ENCODE measurements around the gene ARF6. TPM values are rescaled to one million over a fixed set of nuclear protein-coding genes. Genes with fewer than 3 reads are reported as not detected.

ARF6 gene
- total RNA-seq, 1 experiment from 2014 or later: 49.2 TPM

DNA sequence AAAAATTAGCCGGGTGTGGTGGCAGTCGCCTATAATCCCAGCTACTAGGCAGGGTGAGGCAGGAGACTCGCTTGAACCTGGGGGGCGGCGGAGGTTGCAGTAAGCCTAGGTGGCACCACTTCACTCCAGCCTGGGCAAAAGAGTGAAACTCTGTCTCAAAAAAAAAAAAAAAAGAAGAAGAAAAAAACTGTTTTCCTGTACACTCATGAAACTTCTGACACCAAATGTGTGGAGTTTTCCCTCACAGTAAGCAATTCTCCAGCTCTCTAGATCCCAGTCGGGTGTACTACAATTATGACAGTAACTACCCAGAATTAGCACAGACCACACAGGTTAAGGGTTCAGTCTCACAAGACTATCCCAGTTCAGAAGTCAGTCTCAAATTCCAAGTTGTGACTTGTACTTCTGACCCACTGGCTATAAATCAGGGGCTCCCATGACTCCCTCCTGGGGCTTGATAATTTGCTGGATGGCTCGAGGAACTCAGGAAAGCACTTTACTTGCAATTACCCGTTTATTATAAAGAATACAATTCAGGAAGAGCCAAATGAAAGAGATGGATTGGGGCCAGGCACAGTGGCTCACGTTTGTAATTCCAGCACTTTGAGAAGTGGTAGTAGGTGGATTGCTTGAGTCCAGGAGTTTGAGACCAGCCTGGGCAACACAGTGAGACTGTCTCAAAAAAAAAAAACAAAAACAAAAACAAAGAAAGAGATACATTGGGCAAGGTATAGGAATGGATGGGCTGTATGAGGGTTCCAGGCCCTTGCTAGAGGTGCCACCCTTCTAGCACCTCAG lies 12.4 kb upstream of the ARF6 start:
- no peak overlapping the region for H3K4me2 ChIP-seq (ENCODE audit: insufficient read depth, insufficient read length, low read length)
- no peak overlapping the region for H3K18ac ChIP-seq (ENCODE audit: insufficient read length, low read depth, low read length)
- no peak overlapping the region for H2AK5ac ChIP-seq (ENCODE audit: insufficient read length, low read length)
- no peak overlapping the region for H2BK5ac ChIP-seq (ENCODE audit: insufficient read length, low read length)
- TF ChIP-seq CTCF (conservative IDR thresholded peaks at IDR 0.05): no peak
- no CpG with 5 or more reads among the region's 9 CpGs for WGBS (ENCODE audit: extremely low coverage, insufficient read length, low lambda C conversion rate)
- no peak overlapping the region for H3K4ac ChIP-seq (ENCODE audit: low read depth, low read length)
- H2AFZ ChIP-seq (ENCODE audit: low read length): no peak overlapping the region
- H4K5ac ChIP-seq (ENCODE audit: insufficient read length, low read depth, low read length): no peak overlapping the region
- no peaks in the 10 kb centered on the region for H3K9me3 ChIP-seq (ENCODE audit: control insufficient read depth, low read depth, low read length)
- no peak overlapping the region for H3K14ac ChIP-seq (ENCODE audit: insufficient read depth, low read length)
- H3K27ac Mint-ChIP-seq: peak overlapping the region in 1 of 3 experiments; percentile 31; a peak in 2 of 7 replicates
- H4K8ac ChIP-seq (replicated peaks; ENCODE audit: insufficient read length, low read depth, low read length): no peak overlapping the region
- H3K27ac ChIP-seq (ENCODE audit: insufficient read length, low read depth, low read length): no peak overlapping the region
- peaks cover 13% of the 10 kb centered on the region; the same call in 1 of the 2 replicates for H3K4me1 ChIP-seq (ENCODE audit: insufficient read depth, low read length)
- no peak overlapping the region for H3K9ac ChIP-seq (ENCODE audit: extremely low read depth, insufficient read length, low read length)
- no peaks in the 10 kb centered on the region for H3K79me2 ChIP-seq (ENCODE audit: insufficient read depth, low read length)
- no peak overlapping the region for H3T11ph ChIP-seq (ENCODE audit: low read length)
- no peaks in the 10 kb centered on the region; a peak in 1 of 5 replicates for H3K9me3 Mint-ChIP-seq
- H3K4me1 Mint-ChIP-seq: peaks cover 30 to 40% of the 10 kb centered on the region in 2 experiments
- no peak overlapping the region for H2BK15ac ChIP-seq (ENCODE audit: low read depth, low read length)
- no peaks in the 10 kb centered on the region; a peak in 1 of 7 replicates for H3K36me3 Mint-ChIP-seq (ENCODE audit: insufficient read depth in 1 of 3, low read depth in 3 of 3)
- no peaks in the 10 kb centered on the region for H3K27me3 Mint-ChIP-seq (ENCODE audit: low read depth)
- H4K91ac ChIP-seq (ENCODE audit: insufficient read length, low read depth, low read length): no peak overlapping the region
- H3K23me2 ChIP-seq (ENCODE audit: insufficient read length, low read depth, low read length, poor library complexity, severe bottlenecking): no peaks in the 10 kb centered on the region
- H3K56ac ChIP-seq (ENCODE audit: insufficient read length, low read depth, low read length): no peak overlapping the region
- no peak overlapping the region for H2BK120ac ChIP-seq (ENCODE audit: low read depth, low read length, poor library complexity, severe bottlenecking)
- no peaks in the 10 kb centered on the region for H3K79me1 ChIP-seq (ENCODE audit: insufficient read depth, low read depth, low read length, poor library complexity, severe bottlenecking)
- H4K20me1 ChIP-seq (ENCODE audit: control insufficient read depth, insufficient read depth, insufficient read length): no peaks in the 10 kb centered on the region
- H2BK12ac ChIP-seq (ENCODE audit: insufficient read length, low read depth, low read length): no peak overlapping the region
- H3K4me3 Mint-ChIP-seq: peak overlapping the region in 1 of 2 experiments; percentile 55; a peak in 1 of 5 replicates
- H3K27me3 ChIP-seq (ENCODE audit: insufficient read depth, low read length): no peaks in the 10 kb centered on the region
- H2BK20ac ChIP-seq (ENCODE audit: low read depth, low read length, poor library complexity, severe bottlenecking): peak overlapping the region; percentile 26
- no peak for DNase-seq
- no peak overlapping the region for H3K23ac ChIP-seq (ENCODE audit: insufficient read length, low read depth, low read length)
